ENCODE measurements around the gene GRIK1.
"Not testable (repeated sequence)": the region's sequence is repeated elsewhere in the genome, so short reads cannot be mapped to it uniquely, and the experiment has no call there.

The GRIK1 gene

DNA sequence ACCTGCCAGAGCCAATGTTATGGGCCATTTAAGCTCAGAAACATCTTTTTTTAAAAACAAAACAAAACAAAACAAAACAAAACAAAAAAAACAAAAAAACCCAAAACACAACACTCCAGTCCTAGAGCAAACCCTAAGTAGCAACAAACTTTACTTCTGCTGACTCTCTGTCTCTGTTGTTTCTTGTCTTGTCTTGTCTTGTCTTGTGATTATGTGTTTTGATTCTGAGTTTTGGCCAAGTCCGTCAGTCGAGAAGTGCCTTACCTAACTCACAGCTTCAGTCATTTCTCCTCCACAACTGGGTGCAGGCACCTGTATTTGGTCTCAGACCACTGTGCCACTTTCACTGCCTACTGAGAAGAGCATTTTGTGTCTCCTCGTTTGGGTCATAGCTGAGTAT is 333.2 kb downstream of the GRIK1 start:
- H3K4me1 Mint-ChIP-seq = no peaks in the 10 kb centered on the region
- no peaks in the 10 kb centered on the region for H3K36me3 Mint-ChIP-seq (ENCODE audit: low read depth)
- no peak overlapping the region for H3K4me3 Mint-ChIP-seq
- TF ChIP-seq, protein P1, sequence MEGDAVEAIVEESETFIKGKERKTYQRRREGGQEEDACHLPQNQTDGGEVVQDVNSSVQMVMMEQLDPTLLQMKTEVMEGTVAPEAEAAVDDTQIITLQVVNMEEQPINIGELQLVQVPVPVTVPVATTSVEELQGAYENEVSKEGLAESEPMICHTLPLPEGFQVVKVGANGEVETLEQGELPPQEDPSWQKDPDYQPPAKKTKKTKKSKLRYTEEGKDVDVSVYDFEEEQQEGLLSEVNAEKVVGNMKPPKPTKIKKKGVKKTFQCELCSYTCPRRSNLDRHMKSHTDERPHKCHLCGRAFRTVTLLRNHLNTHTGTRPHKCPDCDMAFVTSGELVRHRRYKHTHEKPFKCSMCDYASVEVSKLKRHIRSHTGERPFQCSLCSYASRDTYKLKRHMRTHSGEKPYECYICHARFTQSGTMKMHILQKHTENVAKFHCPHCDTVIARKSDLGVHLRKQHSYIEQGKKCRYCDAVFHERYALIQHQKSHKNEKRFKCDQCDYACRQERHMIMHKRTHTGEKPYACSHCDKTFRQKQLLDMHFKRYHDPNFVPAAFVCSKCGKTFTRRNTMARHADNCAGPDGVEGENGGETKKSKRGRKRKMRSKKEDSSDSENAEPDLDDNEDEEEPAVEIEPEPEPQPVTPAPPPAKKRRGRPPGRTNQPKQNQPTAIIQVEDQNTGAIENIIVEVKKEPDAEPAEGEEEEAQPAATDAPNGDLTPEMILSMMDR (IDR thresholded peaks at IDR 0.05; ENCODE audit: unreplicated experiment in 3 of 3) = no peak
- H3K27ac Mint-ChIP-seq = no peak overlapping the region
- no peaks in the 10 kb centered on the region for H3K27me3 Mint-ChIP-seq (ENCODE audit: low read depth)
- H3K9me3 Mint-ChIP-seq = no peaks in the 10 kb centered on the region

DNA sequence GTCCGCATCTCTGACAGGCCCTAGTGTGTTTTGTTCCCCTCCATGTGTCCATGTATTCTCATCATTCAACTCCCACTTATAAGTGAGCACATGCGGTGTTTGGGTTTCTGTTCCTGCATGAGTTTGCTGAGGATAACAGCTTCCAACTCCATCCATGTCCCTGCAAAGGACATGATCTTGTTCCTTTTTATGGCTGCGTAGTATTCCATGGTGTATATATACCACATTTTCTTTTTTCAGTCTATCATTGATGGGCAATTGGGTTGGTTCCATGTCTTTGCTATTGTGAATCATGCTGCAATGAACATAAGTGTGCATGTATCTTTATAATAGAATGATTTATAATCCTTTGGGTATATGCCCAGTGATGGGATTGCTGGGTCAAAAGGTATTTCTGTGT is 334.6 kb downstream of the GRIK1 start:
- not testable (repeated sequence) for H3K4me3 Mint-ChIP-seq; H3K27ac Mint-ChIP-seq; H3K4me1 Mint-ChIP-seq; H3K36me3 Mint-ChIP-seq (ENCODE audit: low read depth); H3K27me3 Mint-ChIP-seq (ENCODE audit: low read depth); H3K9me3 Mint-ChIP-seq

DNA sequence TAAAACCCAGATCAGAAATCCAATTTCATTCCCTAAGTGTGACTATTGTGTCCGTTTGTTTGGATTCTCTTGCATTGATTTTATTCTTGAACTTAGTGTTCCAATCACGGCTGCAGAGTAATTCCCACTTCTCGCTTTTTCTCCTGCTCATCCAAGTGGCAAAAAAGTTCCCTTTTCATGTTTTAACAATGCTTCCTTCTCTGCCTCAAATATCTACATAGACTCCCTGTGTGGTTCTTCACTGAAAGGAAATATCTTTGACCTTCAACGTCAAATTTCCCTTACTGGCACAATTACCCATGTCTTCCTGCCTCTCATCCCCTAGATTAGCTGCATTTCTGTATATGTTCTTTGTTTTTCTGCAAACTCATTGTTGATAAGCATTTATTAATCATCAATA is 335.7 kb downstream of the GRIK1 start:
- H3K4me3 Mint-ChIP-seq = no peak overlapping the region
- no peaks in the 10 kb centered on the region for H3K36me3 Mint-ChIP-seq (ENCODE audit: low read depth)
- H3K27ac Mint-ChIP-seq = no peak overlapping the region
- H3K4me1 Mint-ChIP-seq = no peaks in the 10 kb centered on the region
- H3K9me3 Mint-ChIP-seq = no peaks in the 10 kb centered on the region
- H3K27me3 Mint-ChIP-seq (ENCODE audit: low read depth) = no peaks in the 10 kb centered on the region
- TF ChIP-seq, protein P1 (IDR thresholded peaks at IDR 0.05; ENCODE audit: unreplicated experiment in 3 of 3) = no peak

DNA sequence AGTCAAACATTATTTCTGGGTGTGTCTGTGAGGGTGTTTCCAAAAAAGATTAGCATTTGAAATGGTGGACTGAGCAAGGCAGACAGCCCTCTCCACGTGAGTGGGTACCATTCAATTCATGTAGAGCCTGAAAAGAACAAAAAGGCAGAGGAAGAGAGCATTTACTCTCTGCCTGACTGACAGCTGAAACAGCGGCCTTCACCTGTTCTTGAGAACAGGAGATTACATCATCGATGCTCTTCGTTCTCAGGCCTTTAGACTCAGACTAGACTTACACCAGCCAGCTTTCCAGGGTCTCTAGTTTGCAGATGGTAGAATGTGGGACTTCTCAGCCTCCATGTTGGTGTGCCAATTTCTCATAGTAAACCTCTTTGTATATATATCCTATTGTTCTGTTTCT is 338.7 kb downstream of the GRIK1 start:
- H3K27ac Mint-ChIP-seq = no peak overlapping the region
- no peaks in the 10 kb centered on the region for H3K27me3 Mint-ChIP-seq (ENCODE audit: low read depth)
- H3K4me1 Mint-ChIP-seq = no peaks in the 10 kb centered on the region
- no peak overlapping the region for H3K4me3 Mint-ChIP-seq
- TF ChIP-seq, protein P1 (IDR thresholded peaks at IDR 0.05; ENCODE audit: unreplicated experiment in 3 of 3) = no peak
- H3K9me3 Mint-ChIP-seq = no peaks in the 10 kb centered on the region
- no peaks in the 10 kb centered on the region for H3K36me3 Mint-ChIP-seq (ENCODE audit: low read depth)

DNA sequence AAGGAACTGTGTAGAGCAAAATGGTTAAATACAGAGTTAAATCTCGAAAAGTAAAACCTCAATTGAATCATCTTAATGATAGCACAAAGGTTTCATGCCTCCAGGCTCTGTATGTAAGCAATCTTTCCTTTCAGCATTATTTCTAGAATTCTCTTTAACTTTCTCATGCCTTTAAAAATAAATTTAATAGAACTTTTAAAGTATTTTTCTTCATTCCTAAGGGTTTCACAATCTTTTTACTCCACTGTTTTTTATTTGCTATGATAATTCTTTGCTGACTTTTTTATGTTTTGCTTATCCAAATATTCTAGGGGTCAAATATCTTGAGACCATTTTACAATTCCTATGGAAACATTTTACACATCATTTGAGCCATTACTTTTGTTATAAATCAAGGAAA is 353.1 kb downstream of the GRIK1 start:
- Mint-ChIP-seq H3K4me1 (peaks cover 5% of the 10 kb centered on the region), H3K36me3 (ENCODE audit: low read depth) (no peaks in the 10 kb centered on the region), H3K4me3 (no peak overlapping the region), H3K27ac (peak overlapping the region in 1 of 3 experiments; percentile 67), H3K9me3 (no peaks in the 10 kb centered on the region), H3K27me3 (ENCODE audit: low read depth) (no peaks in the 10 kb centered on the region)
- TF ChIP-seq, protein P1 (IDR thresholded peaks at IDR 0.05; ENCODE audit: unreplicated experiment in 3 of 3) = no peak

DNA sequence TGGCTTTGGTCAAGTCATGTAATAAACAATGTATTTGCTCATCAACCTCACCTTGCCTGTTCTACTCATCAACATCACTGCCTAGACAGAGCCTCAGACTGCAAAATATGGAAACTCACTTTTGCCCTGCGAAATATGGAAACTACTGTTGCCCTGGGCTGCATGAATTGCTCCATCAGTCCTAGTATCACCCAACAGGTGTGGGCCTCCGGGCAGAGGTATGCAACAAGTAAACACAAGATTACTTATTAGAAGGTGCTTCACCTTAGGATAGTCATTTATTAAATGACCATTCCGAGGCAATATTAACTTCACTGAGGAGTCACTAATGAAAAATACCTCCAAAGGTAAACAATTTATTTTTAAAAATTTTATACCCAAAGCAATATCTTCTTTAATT is 354.3 kb downstream of the GRIK1 start:
- TF ChIP-seq, protein P1 (IDR thresholded peaks at IDR 0.05; ENCODE audit: unreplicated experiment in 3 of 3) = no peak
- H3K27ac Mint-ChIP-seq = no peak overlapping the region

More for the DNA sequence above, 354.3 kb downstream of the GRIK1 start:
- Mint-ChIP-seq H3K36me3 (ENCODE audit: low read depth) (no peaks in the 10 kb centered on the region), H3K27me3 (ENCODE audit: low read depth) (no peaks in the 10 kb centered on the region), H3K4me1 (peaks cover 5% of the 10 kb centered on the region), H3K9me3 (no peaks in the 10 kb centered on the region), H3K4me3 (no peak overlapping the region)

Data from nephron (organoid).